Measurements from ENCODE around the gene GALC. TPM values are rescaled to one million over a fixed set of nuclear protein-coding genes. Genes with fewer than 3 reads are reported as not detected.

Gene GALC
- polyA plus RNA-seq, 1 donor (not counting 4 experiments of a cell fraction or from before 2014, with no cell fraction given), result 7.9 TPM

- Histone ChIP-seq H3K27ac (ENCODE audit: control insufficient read depth, insufficient read depth, low read length) (no peak overlapping the region), H3K4me3 (ENCODE audit: control insufficient read depth in 2 of 3, extremely low read depth in 1 of 3, insufficient read depth in 2 of 3, low read depth in 1 of 3, low read length in 3 of 3) (no peak overlapping the region), H3K9me1 (ENCODE audit: control insufficient read depth, extremely low read depth, insufficient read depth, low read length) (no peaks in the 10 kb centered on the region), H3K79me2 (ENCODE audit: control insufficient read depth, insufficient read depth, low read length) (no peaks in the 10 kb centered on the region), H2AFZ (ENCODE audit: control insufficient read depth, low read length) (no peak overlapping the region), H3K36me3 (ENCODE audit: control insufficient read depth in 2 of 2, extremely low read depth in 1 of 2, insufficient read depth in 2 of 2, low read length in 2 of 2) (no peaks in the 10 kb centered on the region), H3K4me1 (ENCODE audit: control insufficient read depth, extremely low read depth, insufficient read depth, low read length) (no peaks in the 10 kb centered on the region), H4K20me1 (ENCODE audit: control insufficient read depth, extremely low read depth, insufficient read depth, low read length) (no peaks in the 10 kb centered on the region), H3K4me2 (ENCODE audit: control insufficient read depth, extremely low read depth, insufficient read depth, low read depth, low read length) (no peak overlapping the region), H3K9me3 (ENCODE audit: control insufficient read depth, low read depth, low read length) (no peaks in the 10 kb centered on the region), H3K9ac (ENCODE audit: control insufficient read depth, extremely low read depth, insufficient read depth, low read length) (no peak overlapping the region), H3K27me3 (ENCODE audit: control insufficient read depth, extremely low read depth, insufficient read depth, low read length) (no peaks in the 10 kb centered on the region)
- DNase-seq (ENCODE audit: low read depth, low spot score), result no peak
- TF ChIP-seq CTCF (optimal IDR thresholded peaks at IDR 0.05 in 1 of 3, IDR thresholded peaks at IDR 0.05 in 1 of 3, conservative IDR thresholded peaks at IDR 0.05 in 1 of 3; ENCODE audit: extremely low read depth in 1 of 3, insufficient read depth in 2 of 3, low read length in 3 of 3) (no peak), EZH2 (IDR thresholded peaks at IDR 0.05; ENCODE audit: low read length) (no peak)
- no peak for FAIRE-seq
- dilution Hi-C loops (cut with MboI; ENCODE audit: extremely low pct_ligation_motif_present, low sequenced_read_pairs), result no loop called here
Observed at GRCh38 chr14:88030079-88030478, 37.1 kb upstream of the GALC start.

- H3K27ac ChIP-seq (ENCODE audit: control insufficient read depth, insufficient read depth, low read length), result no peak overlapping the region
- dilution Hi-C loops (cut with MboI; ENCODE audit: extremely low pct_ligation_motif_present, low sequenced_read_pairs), result no loop called here
- no peaks in the 10 kb centered on the region for H3K9me3 ChIP-seq (ENCODE audit: control insufficient read depth, low read depth, low read length)
- no peaks in the 10 kb centered on the region for H4K20me1 ChIP-seq (ENCODE audit: control insufficient read depth, extremely low read depth, insufficient read depth, low read length)
- no peaks in the 10 kb centered on the region for H3K9me1 ChIP-seq (ENCODE audit: control insufficient read depth, extremely low read depth, insufficient read depth, low read length)
- no peak overlapping the region for H3K4me3 ChIP-seq (ENCODE audit: control insufficient read depth in 2 of 3, extremely low read depth in 1 of 3, insufficient read depth in 2 of 3, low read depth in 1 of 3, low read length in 3 of 3)
- FAIRE-seq (no peak), DNase-seq (ENCODE audit: low read depth, low spot score) (no peak)
- H3K79me2 ChIP-seq (ENCODE audit: control insufficient read depth, insufficient read depth, low read length), result no peaks in the 10 kb centered on the region
- H3K27me3 ChIP-seq (ENCODE audit: control insufficient read depth, extremely low read depth, insufficient read depth, low read length), result no peaks in the 10 kb centered on the region
- H3K9ac ChIP-seq (ENCODE audit: control insufficient read depth, extremely low read depth, insufficient read depth, low read length), result no peak overlapping the region
- no peak overlapping the region for H2AFZ ChIP-seq (ENCODE audit: control insufficient read depth, low read length)
- TF ChIP-seq CTCF (optimal IDR thresholded peaks at IDR 0.05 in 1 of 3, IDR thresholded peaks at IDR 0.05 in 1 of 3, conservative IDR thresholded peaks at IDR 0.05 in 1 of 3; ENCODE audit: extremely low read depth in 1 of 3, insufficient read depth in 2 of 3, low read length in 3 of 3), result no peak
- no peak for TF ChIP-seq EZH2 (IDR thresholded peaks at IDR 0.05; ENCODE audit: low read length)
- no peaks in the 10 kb centered on the region for H3K36me3 ChIP-seq (ENCODE audit: control insufficient read depth in 2 of 2, extremely low read depth in 1 of 2, insufficient read depth in 2 of 2, low read length in 2 of 2)
- no peak overlapping the region for H3K4me2 ChIP-seq (ENCODE audit: control insufficient read depth, extremely low read depth, insufficient read depth, low read depth, low read length)
- H3K4me1 ChIP-seq (ENCODE audit: control insufficient read depth, extremely low read depth, insufficient read depth, low read length), result no peaks in the 10 kb centered on the region
Observed at GRCh38 chr14:88029500-88029899, 36.5 kb upstream of the GALC start.
